GM18502 (cell line): ENCODE results near the gene FAM83E.
"Not testable (repeated sequence)": the region's sequence is repeated elsewhere in the genome, so short reads cannot be mapped to it uniquely, and the experiment has no call there.

Experiments
- ATAC-seq: cut with Tn5 transposase; IDR thresholded peaks from one replicate; pipeline ENCODE4 v1.9.1; 2021; ENCODE audit warnings: mild to moderate bottlenecking; ENCODE audit not compliant: unreplicated experiment, poor library complexity

FAM83E gene

GRCh38 chr19:48588670-48589401, 26.0 kb downstream of the FAM83E start:
- ATAC-seq = no peak

- no peak for ATAC-seq
Measured at GRCh38 chr19:48587387-48587786, 27.5 kb downstream of the FAM83E start.

- no peak for ATAC-seq
Measured at GRCh38 chr19:48582168-48582567, 32.7 kb downstream of the FAM83E start.

GRCh38 chr19:48578891-48579290, 36.0 kb downstream of the FAM83E start:
- ATAC-seq = no peak

DNA sequence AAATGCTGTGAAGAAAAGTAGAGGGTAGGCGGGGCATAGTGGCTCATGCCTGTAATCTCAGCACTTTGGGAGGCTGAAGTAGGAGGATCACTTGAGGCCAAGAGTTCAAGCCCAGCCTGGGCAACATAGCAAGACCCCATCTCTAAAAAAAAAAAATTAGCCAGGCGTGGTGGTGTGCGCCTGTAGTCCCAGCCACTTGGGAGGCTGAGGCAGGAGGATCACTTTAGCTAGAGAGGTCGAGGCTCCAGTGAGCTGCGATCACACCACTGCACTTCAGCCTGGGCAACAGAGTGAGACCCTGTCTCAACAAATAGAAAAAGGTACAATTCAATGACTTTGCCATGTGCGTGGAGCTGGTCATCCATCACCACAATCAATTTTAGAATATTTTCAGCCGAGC, 37.0 kb downstream of the FAM83E start:
- ATAC-seq = not testable (repeated sequence)

DNA sequence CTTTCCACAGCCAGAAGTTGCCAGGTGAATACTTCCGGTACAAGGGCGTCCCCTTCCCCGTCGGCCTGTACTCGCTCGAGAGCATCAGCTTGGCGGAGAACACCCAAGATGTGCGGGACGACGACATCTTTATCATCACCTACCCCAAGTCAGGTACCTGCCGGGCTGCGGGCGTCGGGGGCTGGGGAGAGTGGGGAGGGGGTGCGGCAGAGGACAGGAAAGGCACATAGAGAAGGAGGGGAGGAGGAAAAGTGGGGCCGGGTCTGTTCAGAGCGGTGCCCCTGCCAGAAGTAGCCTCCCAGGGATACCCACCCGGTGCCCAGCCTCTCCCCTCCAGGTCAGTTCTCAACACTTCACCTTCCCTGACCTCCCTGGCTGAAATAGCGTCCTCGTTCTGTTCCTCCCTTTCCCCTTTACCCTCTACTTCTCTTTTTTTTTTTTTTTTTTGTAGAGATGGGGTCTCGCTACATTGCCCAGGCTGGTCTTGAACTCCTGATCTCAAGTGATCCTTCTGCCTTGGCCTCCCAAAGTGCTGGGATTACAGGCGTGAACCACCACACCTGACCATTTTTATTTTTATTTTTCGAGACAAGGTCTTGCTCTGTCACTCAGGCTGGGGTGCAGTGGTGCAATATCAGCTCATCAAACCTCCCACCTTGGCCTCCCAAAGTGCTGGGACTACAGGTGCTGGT, 38.8 kb downstream of the FAM83E start:
- no peak for ATAC-seq

DNA sequence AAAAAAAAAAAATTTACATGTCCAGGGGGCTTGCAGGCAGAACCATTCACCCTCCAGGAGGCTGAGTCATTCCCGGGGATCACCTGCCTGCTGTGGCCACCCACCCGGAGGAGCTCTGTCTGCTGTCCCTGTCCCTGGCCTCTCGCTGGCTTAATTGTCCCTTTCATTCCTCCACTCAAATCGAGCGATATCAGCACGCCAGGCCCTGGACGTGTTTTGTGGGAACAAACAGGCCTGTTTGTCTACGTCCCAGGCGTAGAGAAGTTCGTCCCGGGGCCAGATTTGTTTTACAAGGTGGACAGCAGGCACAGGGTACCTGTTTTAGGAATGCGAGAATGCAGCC, 41.7 kb downstream of the FAM83E start:
- no peak for ATAC-seq

DNA sequence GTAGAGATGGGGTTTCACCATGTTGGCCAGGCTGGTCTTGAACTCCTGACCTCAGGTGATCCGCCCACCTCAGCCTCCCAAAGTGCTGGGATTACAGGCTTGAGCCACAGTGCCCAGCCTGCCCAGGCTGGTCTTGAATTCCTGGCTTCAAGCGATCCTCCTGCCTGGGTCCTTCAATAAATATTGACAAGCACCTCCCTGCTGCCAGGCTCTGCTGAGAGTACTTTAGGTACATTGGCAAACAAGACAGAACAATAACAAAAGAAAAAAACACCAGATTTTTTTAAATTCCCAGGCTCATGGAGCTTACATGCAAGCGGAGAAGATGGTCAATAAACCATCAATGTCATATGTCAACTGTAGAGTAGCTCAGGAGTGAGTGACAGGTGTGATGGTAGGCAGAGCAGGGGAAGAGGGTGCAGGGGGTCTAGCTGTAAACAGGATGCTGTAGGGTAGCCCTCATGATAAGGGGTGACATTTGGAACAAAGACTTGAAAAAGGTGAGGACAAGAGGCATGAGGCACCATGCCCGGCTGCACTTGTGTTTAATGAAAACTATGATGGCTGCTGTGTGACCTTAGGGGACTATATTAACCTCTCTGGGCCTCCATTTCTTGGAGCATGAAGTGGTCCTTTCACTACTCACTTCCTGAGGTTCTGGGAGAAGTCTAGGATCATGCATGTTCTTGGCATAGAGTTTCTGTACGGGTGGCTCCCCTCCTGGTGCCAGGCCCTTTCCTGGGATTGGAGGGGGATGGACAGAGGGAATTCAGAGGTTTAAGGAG, 43.3 kb downstream of the FAM83E start:
- ATAC-seq = no peak

GRCh38 chr19:48569814-48570213, 45.1 kb downstream of the FAM83E start:
- ATAC-seq = no peak

- ATAC-seq = no peak
Measured at GRCh38 chr19:48568345-48568886, 46.5 kb downstream of the FAM83E start.

DNA sequence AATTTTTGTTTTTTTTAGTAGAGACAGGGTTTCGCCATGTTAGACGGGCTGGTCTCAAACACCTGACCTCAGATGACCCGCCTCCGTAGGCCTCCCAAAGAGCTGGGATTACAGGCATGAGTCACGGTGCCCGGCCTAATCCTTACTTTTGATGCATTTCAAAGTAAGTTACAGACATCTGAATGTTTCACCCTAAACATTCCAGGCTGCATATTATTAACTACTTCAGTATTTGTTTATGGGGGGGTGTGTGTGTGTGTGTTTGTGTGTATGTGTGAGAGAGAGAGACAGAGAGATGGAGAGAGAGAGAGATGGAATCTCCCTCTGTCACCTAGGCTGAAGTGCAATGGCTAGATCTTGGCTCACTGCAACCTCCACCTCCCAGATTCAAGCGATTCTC, 49.8 kb downstream of the FAM83E start:
- ATAC-seq = no peak
